Gastroesophageal sphincter (tissue), 4 donors: ENCODE results near the gene SMARCC1. TPM values are rescaled to one million over a fixed set of nuclear protein-coding genes. Genes with fewer than 3 reads are reported as not detected.

Experiments
- ATAC-seq: fragments of 150-250 bp; one replicate; pipeline ENCODE4 v1.9.1; 2016; ENCODE audit warnings: mild to moderate bottlenecking, moderate library complexity
- H3K27ac ChIP-seq, 4 donors: fragments of 200-600 bp; sonication (generic) in 3 of 4; 1 replicate in 3 of 4; 2 replicates in 1 of 4; pipeline ENCODE4 v1.5.1; 2016 to 2019
- H3K27me3 ChIP-seq: fragments of 200-600 bp; sonication (generic); one replicate; pipeline ENCODE4 v1.5.1; 2019
- H3K36me3 ChIP-seq, 2 donors: fragments of 200-600 bp; sonication (generic); one replicate each; pipeline ENCODE4 v1.5.1; 2019; ENCODE audit warnings: control low read depth in 1 of 2
- H3K4me1 ChIP-seq, 3 donors: fragments of 200-600 bp; sonication (generic); 1 replicate in 2 of 3; 2 replicates in 1 of 3; pipeline ENCODE4 v1.5.1; 2016 to 2019; ENCODE audit warnings: control low read depth in 2 of 3
- H3K4me3 ChIP-seq, 2 donors: fragments of 200-600 bp; sonication (generic); one replicate each; pipeline ENCODE4 v1.5.1; 2019; ENCODE audit warnings: mild to moderate bottlenecking in 1 of 2, moderate library complexity in 1 of 2
- H3K9me3 ChIP-seq, 3 donors: fragments of 200-600 bp; sonication (generic); one replicate each; pipeline ENCODE4 v1.5.1; 2017 to 2019; ENCODE audit warnings: control low read depth in 2 of 3
- CTCF ChIP-seq, 4 experiments: fragments of 200-600 bp in 2 of 4; fragments of 450-650 bp in 2 of 4; sonication (generic) in 1 of 4; IDR thresholded peaks; one replicate each; pipeline ENCODE4 v1.5.1; 2017 to 2019; ENCODE audit warnings: antibody characterized with exemption in 4 of 4, mild to moderate bottlenecking in 2 of 4, moderate library complexity in 2 of 4
- EP300 ChIP-seq: sonication (generic); formaldehyde crosslinking; IDR thresholded peaks from one replicate; pipeline ENCODE4 v1.6.1; 2017; ENCODE audit warnings: antibody characterized with exemption, mild to moderate bottlenecking
- POLR2A ChIP-seq, 2 donors: fragments of 450-650 bp; IDR thresholded peaks; one replicate each; pipeline ENCODE4 v1.6.1; 2017; ENCODE audit warnings: antibody characterized with exemption in 2 of 2, mild to moderate bottlenecking in 2 of 2, moderate library complexity in 1 of 2
- POLR2AphosphoS5 ChIP-seq: sonication (generic); formaldehyde crosslinking; IDR thresholded peaks from one replicate; pipeline ENCODE4 v1.6.1; 2017; ENCODE audit warnings: antibody characterized with exemption
- whole genome bisulfite sequencing, 2 donors: methylation state at CpG; one replicate each; pipeline ENCODE4 v1.1.5; 2018; ENCODE audit warnings: low coverage in 1 of 2; 5-methylcytosine and 5-hydroxymethylcytosine counted together
- total RNA-seq, 4 donors: library from RNA; depleted of rRNA; stranded (reverse); fragments of >200 nt; gene quantifications; one replicate each; pipeline ENCODE4 v1.1.0, GENCODE V29; 2016

SMARCC1 gene
- total RNA-seq, 4 donors from 2014 or later: 38.5 to 68.2 (median 49.1) TPM

GRCh38 chr3:47588053-47588452 lies 193.6 kb downstream of the SMARCC1 start:
- no peak for ATAC-seq
- peaks cover 0 to 67% of the 10 kb centered on the region in 2 donors for H3K36me3 ChIP-seq
- 88 to 95% methylated on average over 6 of the region's 7 CpGs for WGBS, 2 donors

DNA sequence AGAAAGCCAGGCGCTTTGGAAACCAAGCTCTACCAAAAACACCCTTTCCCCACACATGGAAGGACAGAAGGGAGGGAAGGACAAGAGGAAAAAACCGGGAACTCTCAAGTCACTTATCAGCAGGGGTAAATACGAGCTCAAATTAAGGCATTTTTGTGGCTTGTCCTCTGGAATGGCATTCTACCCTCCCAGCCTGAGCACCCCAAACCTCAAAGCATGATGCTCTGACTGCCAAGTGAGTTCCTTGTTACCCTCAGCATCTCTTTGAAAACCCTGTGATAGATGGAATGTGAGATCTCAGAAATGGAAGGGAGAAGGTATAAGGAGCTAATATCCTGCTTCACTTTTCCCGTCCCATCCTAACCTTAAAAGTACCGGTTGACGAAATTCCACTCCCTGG lies 194.9 kb downstream of the SMARCC1 start:
- no peak for ATAC-seq
- no peak overlapping the region for H3K27ac ChIP-seq
- H3K9me3 ChIP-seq: no peaks in the 10 kb centered on the region
- no peaks in the 10 kb centered on the region for H3K4me1 ChIP-seq
- 85 to 94% methylated on average over 6 of the region's 6 CpGs for WGBS, 2 donors
- H3K36me3 ChIP-seq: peaks cover 0 to 61% of the 10 kb centered on the region in 2 donors
- TF ChIP-seq EP300 (no peak), POLR2A (IDR thresholded peaks at IDR 0.05) (no peak), CTCF (IDR thresholded peaks at IDR 0.05) (no peak), POLR2AphosphoS5 (no peak)
- no peaks in the 10 kb centered on the region for H3K27me3 ChIP-seq
- no peak overlapping the region for H3K4me3 ChIP-seq

More at GRCh38 chr3:47588053-47588452, 193.6 kb downstream of the SMARCC1 start:
- H3K4me1 ChIP-seq: no peaks in the 10 kb centered on the region
- no peak for TF ChIP-seq CTCF (IDR thresholded peaks at IDR 0.05)
- TF ChIP-seq POLR2A (IDR thresholded peaks at IDR 0.05): no peak
- H3K9me3 ChIP-seq: no peaks in the 10 kb centered on the region
- H3K27me3 ChIP-seq: no peaks in the 10 kb centered on the region
- H3K27ac ChIP-seq: no peak overlapping the region
- H3K4me3 ChIP-seq: no peak overlapping the region

DNA sequence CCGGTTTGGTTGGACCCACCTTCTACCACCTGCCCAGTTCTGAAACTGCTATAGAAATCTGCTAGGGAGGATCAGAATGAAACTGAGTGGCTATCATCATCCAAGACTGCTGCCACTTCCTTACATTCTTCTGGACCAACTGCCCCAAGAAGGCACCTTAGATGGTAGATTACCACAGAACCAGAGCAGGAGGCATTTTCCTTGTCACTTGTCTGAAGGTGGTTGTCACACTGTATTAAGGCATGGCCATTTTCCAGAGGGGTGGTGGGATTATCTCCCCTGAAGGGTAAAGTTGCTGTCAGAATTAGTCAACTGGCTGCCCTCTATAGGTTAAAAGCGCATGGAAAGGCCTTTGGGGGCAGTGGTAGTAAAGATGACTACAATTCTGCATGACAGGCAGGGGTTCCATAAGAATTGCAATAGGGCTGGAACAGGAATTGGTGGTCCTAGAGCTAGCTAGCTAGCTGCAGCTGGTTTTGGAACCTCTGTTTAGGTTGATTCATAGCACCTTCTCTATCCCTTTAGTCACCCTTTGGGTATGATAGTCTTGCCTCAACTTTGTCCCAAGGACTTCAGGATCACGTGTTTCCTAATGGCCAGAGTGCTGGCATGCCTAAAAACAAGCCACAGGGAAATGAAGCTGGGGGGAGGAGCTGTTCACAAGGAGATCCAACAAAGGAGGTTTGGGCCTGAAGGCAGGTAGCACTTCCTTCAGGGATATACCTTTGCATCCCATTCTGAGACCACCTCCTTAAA lies 198.2 kb downstream of the SMARCC1 start:
- no peak overlapping the region for H3K4me3 ChIP-seq
- H3K36me3 ChIP-seq: peaks cover 0 to 35% of the 10 kb centered on the region in 2 donors
- no peak for ATAC-seq
- whole genome bisulfite sequencing, 2 donors: 66 to 100% methylated on average over 1 to 3 of the region's 3 CpGs
- H3K27me3 ChIP-seq: peaks cover 8% of the 10 kb centered on the region
- no peaks in the 10 kb centered on the region for H3K9me3 ChIP-seq
- TF ChIP-seq POLR2AphosphoS5: no peak
- TF ChIP-seq POLR2A (IDR thresholded peaks at IDR 0.05): no peak
- TF ChIP-seq EP300: no peak
- TF ChIP-seq CTCF (IDR thresholded peaks at IDR 0.05): no peak
- H3K4me1 ChIP-seq: peaks cover 0 to 7% (median 5%) of the 10 kb centered on the region in 3 donors
- H3K27ac ChIP-seq: no peak overlapping the region

GRCh38 chr3:47581835-47582234 lies 199.9 kb downstream of the SMARCC1 start:
- H3K4me3 ChIP-seq: no peak overlapping the region
- ATAC-seq: no peak
- WGBS, 2 donors: 77 to 80% methylated on average over 2 to 4 of the region's 4 CpGs

More at GRCh38 chr3:47581835-47582234, 199.9 kb downstream of the SMARCC1 start:
- H3K27ac ChIP-seq: no peak overlapping the region
- TF ChIP-seq POLR2A (IDR thresholded peaks at IDR 0.05): no peak
- no peak for TF ChIP-seq CTCF (IDR thresholded peaks at IDR 0.05)
- no peak for TF ChIP-seq EP300
- TF ChIP-seq POLR2AphosphoS5: no peak
- no peaks in the 10 kb centered on the region for H3K9me3 ChIP-seq
- peaks cover 0 to 19% of the 10 kb centered on the region in 2 donors for H3K36me3 ChIP-seq
- H3K27me3 ChIP-seq: peaks cover 14% of the 10 kb centered on the region
- peaks cover 0 to 22% (median 11%) of the 10 kb centered on the region in 3 donors for H3K4me1 ChIP-seq
